SK-N-MC (cell line): ENCODE measurements around the gene NPAS2.
A peak's percentile ranks its signal among the peaks of the same experiment; 100 is the strongest.

ENCODE experiments used
- DNase-seq: peaks from one replicate; pipeline ENCODE4 v3.0.0-alpha.2; 2011; ENCODE audit warnings: low read depth, low spot score
- H3K27ac ChIP-seq: fragments of 200-600 bp; sonication (generic); 2 replicates; pipeline ENCODE4 v1.5.1; 2016; ENCODE audit warnings: mixed run types
- H3K36me3 ChIP-seq: fragments of 200-600 bp; sonication (generic); 2 replicates; pipeline ENCODE4 v1.6.1; 2017; ENCODE audit warnings: antibody characterized with exemption, low read length, mixed read lengths; ENCODE audit not compliant: insufficient read depth
- H3K4me3 ChIP-seq: fragments of 200-600 bp; sonication (generic); 2 replicates; pipeline ENCODE4 v1.5.1; 2016
- H3K9ac ChIP-seq: fragments of 200-600 bp; sonication (generic); 2 replicates; pipeline ENCODE4 v1.8.0; 2017; ENCODE audit warnings: mixed run types, mixed read lengths; ENCODE audit not compliant: insufficient read length
- H3K9me3 ChIP-seq: fragments of 200-600 bp; sonication (generic); 2 replicates; pipeline ENCODE4 v1.6.1; 2017; ENCODE audit warnings: low read depth, mild to moderate bottlenecking, antibody characterized with exemption, low read length, moderate library complexity, mixed read lengths
- EZH2 ChIP-seq: fragments of 200-600 bp; sonication (generic); IDR thresholded peaks from one replicate; pipeline ENCODE4 v1.6.1; 2017; ENCODE audit warnings: antibody characterized with exemption
- FOXP2 ChIP-seq: optimal IDR thresholded peaks from 2 replicates; pipeline ENCODE3; 2011; ENCODE audit warnings: mild to moderate bottlenecking, moderate library complexity; ENCODE audit not compliant: insufficient read depth; ENCODE audit errors: extremely low read length, control extremely low read depth
- POLR2AphosphoS5 ChIP-seq: IDR thresholded peaks from 2 replicates; pipeline ENCODE4 v1.6.1; 2012; ENCODE audit warnings: mild to moderate bottlenecking, low read depth, low read length, borderline replicate concordance

Gene NPAS2

GRCh38 chr2:101012706-101013181, 192.8 kb downstream of the NPAS2 start:
- DNase-seq: peak; percentile 32
- no peak for TF ChIP-seq EZH2
- TF ChIP-seq FOXP2: no peak
- TF ChIP-seq POLR2AphosphoS5: peak; percentile 38; the same call in 1 of the 2 replicates
- peaks cover 74% of the 10 kb centered on the region for H3K36me3 ChIP-seq
- H3K9me3 ChIP-seq: peaks cover 9% of the 10 kb centered on the region; the same call in 1 of the 2 replicates
- no peak overlapping the region for H3K4me3 ChIP-seq
- no peak overlapping the region for H3K9ac ChIP-seq
- peak overlapping the region; percentile 86 for H3K27ac ChIP-seq

GRCh38 chr2:101014264-101014857, 194.4 kb downstream of the NPAS2 start:
- no peak overlapping the region for H3K4me3 ChIP-seq
- no peak overlapping the region for H3K9ac ChIP-seq
- no peak for TF ChIP-seq FOXP2
- TF ChIP-seq EZH2: no peak
- no peak for TF ChIP-seq POLR2AphosphoS5
- peaks cover 9% of the 10 kb centered on the region; the same call in 1 of the 2 replicates for H3K9me3 ChIP-seq
- DNase-seq: no peak
- no peak overlapping the region for H3K27ac ChIP-seq
- H3K36me3 ChIP-seq: peaks cover 76% of the 10 kb centered on the region

DNA sequence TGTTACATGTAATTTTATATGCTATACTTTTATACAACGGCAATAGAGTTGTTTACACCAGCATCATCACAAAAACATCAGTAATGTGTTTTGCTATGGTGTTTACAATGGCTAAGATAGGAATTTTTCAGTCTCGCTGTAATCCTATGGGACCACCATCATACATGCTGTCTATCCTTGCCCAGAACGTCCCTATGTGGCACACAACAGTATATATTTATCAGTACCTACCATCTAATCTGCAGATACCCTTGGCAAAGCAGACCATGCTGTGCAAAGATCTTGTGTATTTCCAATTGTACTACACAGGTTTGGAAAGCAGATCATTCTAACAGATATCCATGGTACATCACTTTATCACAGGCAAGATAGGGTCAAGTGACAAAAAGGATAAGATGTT, 197.4 kb downstream of the NPAS2 start:
- Histone ChIP-seq H3K4me3 (no peak overlapping the region), H3K9me3 (peaks cover 9% of the 10 kb centered on the region; the same call in 1 of the 2 replicates), H3K36me3 (peaks cover 77% of the 10 kb centered on the region), H3K9ac (no peak overlapping the region), H3K27ac (no peak overlapping the region)
- no peak for DNase-seq
- TF ChIP-seq EZH2 (no peak), FOXP2 (no peak)

- Histone ChIP-seq H3K9ac (no peak overlapping the region), H3K4me3 (no peak overlapping the region), H3K36me3 (peaks cover 64% of the 10 kb centered on the region), H3K27ac (no peak overlapping the region), H3K9me3 (peaks cover 9% of the 10 kb centered on the region; the same call in 1 of the 2 replicates)
- no peak for DNase-seq
- TF ChIP-seq POLR2AphosphoS5: no peak
- no peak for TF ChIP-seq FOXP2
- no peak for TF ChIP-seq EZH2
Observed at GRCh38 chr2:101018934-101019333, 199.0 kb downstream of the NPAS2 start.

GRCh38 chr2:101022221-101022620, 202.3 kb downstream of the NPAS2 start:
- TF ChIP-seq POLR2AphosphoS5 (no peak; the same call in 1 of the 2 replicates), EZH2 (no peak), FOXP2 (no peak)
- Histone ChIP-seq H3K27ac (no peak overlapping the region), H3K36me3 (peaks cover 46% of the 10 kb centered on the region), H3K9ac (no peak overlapping the region), H3K9me3 (no peaks in the 10 kb centered on the region), H3K4me3 (no peak overlapping the region)
- no peak for DNase-seq

- H3K9ac ChIP-seq: no peak overlapping the region
- DNase-seq: no peak
- no peaks in the 10 kb centered on the region for H3K9me3 ChIP-seq
- H3K27ac ChIP-seq: no peak overlapping the region
- peaks cover 34% of the 10 kb centered on the region for H3K36me3 ChIP-seq
- H3K4me3 ChIP-seq: no peak overlapping the region
- TF ChIP-seq POLR2AphosphoS5: no peak
- TF ChIP-seq EZH2: no peak
- no peak for TF ChIP-seq FOXP2
Observed at GRCh38 chr2:101023327-101024107, 203.6 kb downstream of the NPAS2 start.

DNA sequence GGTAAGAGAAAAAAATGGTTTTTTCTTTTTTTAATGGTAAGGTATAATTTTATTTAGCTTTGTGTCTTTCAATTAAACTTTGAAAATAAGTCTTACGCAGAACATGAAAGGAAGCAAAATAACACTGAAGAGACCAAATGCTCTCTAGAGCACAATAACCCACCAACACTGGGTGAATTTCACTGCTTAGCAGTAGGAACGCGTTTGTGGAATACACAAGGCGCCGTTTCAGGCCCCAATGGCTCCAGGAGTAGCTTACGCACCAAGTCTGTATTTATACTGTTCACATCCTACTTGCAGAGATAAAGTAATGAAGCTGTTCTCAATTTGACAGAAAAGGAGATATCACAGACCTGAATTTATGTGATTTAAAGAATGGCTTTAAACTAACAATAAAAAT, 205.6 kb downstream of the NPAS2 start:
- H3K27ac ChIP-seq: no peak overlapping the region
- no peak for TF ChIP-seq POLR2AphosphoS5
- TF ChIP-seq EZH2: no peak
- no peak for TF ChIP-seq FOXP2
- no peak overlapping the region for H3K9ac ChIP-seq
- H3K36me3 ChIP-seq: peaks cover 17% of the 10 kb centered on the region
- no peaks in the 10 kb centered on the region for H3K9me3 ChIP-seq
- no peak overlapping the region for H3K4me3 ChIP-seq
- DNase-seq: no peak

- Histone ChIP-seq H3K36me3 (peaks cover 11% of the 10 kb centered on the region), H3K4me3 (no peak overlapping the region), H3K27ac (no peak overlapping the region), H3K9ac (no peak overlapping the region), H3K9me3 (no peaks in the 10 kb centered on the region)
- TF ChIP-seq FOXP2: no peak
- TF ChIP-seq POLR2AphosphoS5: no peak
- TF ChIP-seq EZH2: no peak
- no peak for DNase-seq
Observed at GRCh38 chr2:101026253-101026701, 206.3 kb downstream of the NPAS2 start.

DNA sequence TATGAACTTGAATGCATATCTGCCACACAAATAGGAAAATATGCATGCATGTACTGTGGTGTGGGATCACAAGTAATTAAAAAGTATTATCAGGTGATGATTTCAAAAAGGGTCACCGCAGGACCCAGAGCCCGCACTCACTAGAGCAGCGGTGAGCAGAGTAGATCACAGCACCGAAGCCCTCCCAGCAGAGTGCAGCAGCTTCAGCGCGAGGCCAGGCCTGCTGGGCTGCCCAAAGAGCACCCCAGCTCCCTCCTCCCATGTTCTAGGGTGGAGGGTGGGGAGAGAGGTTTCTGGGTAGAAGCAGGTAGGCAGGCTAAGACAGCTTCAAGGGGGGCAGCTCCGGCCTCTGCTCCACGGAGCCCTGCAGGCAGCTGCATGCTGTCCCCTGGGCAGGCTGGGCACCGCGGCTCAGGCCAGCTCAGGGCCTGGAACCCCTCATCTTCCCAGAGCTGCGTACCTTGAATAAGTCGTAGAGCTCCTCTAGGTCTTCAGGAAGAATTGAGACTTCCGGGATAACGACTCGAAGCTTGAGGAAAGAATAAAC, 207.1 kb downstream of the NPAS2 start:
- Histone ChIP-seq H3K36me3 (peaks cover 3% of the 10 kb centered on the region), H3K4me3 (no peak overlapping the region), H3K9me3 (no peaks in the 10 kb centered on the region), H3K9ac (no peak overlapping the region), H3K27ac (no peak overlapping the region)
- TF ChIP-seq EZH2: no peak
- TF ChIP-seq POLR2AphosphoS5: no peak
- no peak for TF ChIP-seq FOXP2
- no peak for DNase-seq
